K562 (cell line): ENCODE results near the gene OPCML. TPM values are rescaled to one million over a fixed set of nuclear protein-coding genes. Genes with fewer than 3 reads are reported as not detected.

Source experiments
- ATAC-seq: fragments of 200-7000 bp; cut with Tn5 transposase; 3 replicates; pipeline ENCODE4 v1.9.1; 2020; ENCODE audit warnings: moderate library complexity
- BruUV-seq: library from RNA; stranded (reverse); fragments of 400-500 nt; replicated peaks from 2 replicates; lab custom pipeline; 2021; lab: Mats Ljungman, UMichigan
- CTCF ChIA-PET: fragments of 300-600 bp; formaldehyde crosslinking; extraction: SDS; loops from one replicate; lab custom pipeline; 2021; ENCODE audit warnings: low intra/inter-chr PET ratio; lab: Yijun Ruan, JAX
- POLR2A ChIA-PET: fragments of 300-600, 350-650 bp; sonication (Branson Sonifier 250); formaldehyde crosslinking; extraction: SDS; loops from one replicate; lab custom pipeline; 2021; ENCODE audit warnings: antibody characterized with exemption, inconsistent platforms; lab: Yijun Ruan, JAX
- DNase-seq, 4 experiments: peaks; one replicate each; pipeline versions ENCODE4 v3.0.0 to v3.0.0-alpha.2; 2011 to 2018; ENCODE audit warnings: low spot score in 3 of 4, mixed read lengths in 3 of 4; ENCODE audit errors: extremely low read depth in 1 of 4
- FAIRE-seq: peaks from 2 replicates; lab custom pipeline; 2011; peaks lifted over from hg19 to GRCh38; lab: Jason Lieb, UNC
- H2AFZ ChIP-seq: 2 replicates; pipeline ENCODE4 v1.6.0; 2011; ENCODE audit warnings: low read depth, low read length, control low read depth, inconsistent platforms
- H3K27ac ChIP-seq: fragments of 200-600 bp; 3 replicates; pipeline ENCODE4 v1.8.0; 2011; ENCODE audit warnings: low read depth, mild to moderate bottlenecking, control low read depth, inconsistent platforms, low read length, moderate library complexity, mixed read lengths; ENCODE audit errors: extremely low read depth
- H3K27me3 ChIP-seq, 2 experiments: fragments of 300-600 bp in 1 of 2; 2 replicates in 1 of 2; 3 replicates in 1 of 2; pipeline versions ENCODE4 v1.6.0 to v1.8.0; 2011; ENCODE audit warnings: inconsistent platforms in 2 of 2, low read length in 2 of 2, mild to moderate bottlenecking in 1 of 2, mixed read lengths in 1 of 2, moderate library complexity in 1 of 2; ENCODE audit not compliant: control insufficient read depth in 2 of 2, insufficient read depth in 2 of 2
- H3K36me3 ChIP-seq: fragments of 300-600 bp; 3 replicates; pipeline ENCODE4 v1.8.0; 2011; ENCODE audit warnings: mild to moderate bottlenecking, low read length, inconsistent platforms; ENCODE audit not compliant: control insufficient read depth, insufficient read depth
- H3K4me1 ChIP-seq, 2 experiments: fragments of 200-600 bp in 1 of 2; replicated peaks in 1 of 2; 2 replicates in 1 of 2; 3 replicates in 1 of 2; pipeline versions ENCODE4 v1.5.1 to v1.8.0; 2011; ENCODE audit warnings: inconsistent platforms in 2 of 2, low read length in 2 of 2, mild to moderate bottlenecking in 1 of 2, mixed read lengths in 1 of 2, moderate library complexity in 1 of 2; ENCODE audit not compliant: control insufficient read depth in 2 of 2, insufficient read depth in 2 of 2
- H3K4me2 ChIP-seq: 2 replicates; pipeline ENCODE4 v1.6.1; 2011; ENCODE audit warnings: low read length, control low read depth, inconsistent platforms, mixed read lengths; ENCODE audit not compliant: insufficient read depth
- H3K4me3 ChIP-seq: fragments of 200-600 bp; sonication (generic), shearing (Covaris generic); 2 replicates; pipeline ENCODE4 v1.5.1; 2016; ENCODE audit warnings: control low read depth, inconsistent platforms
- H3K79me2 ChIP-seq: fragments of 200-600 bp; 3 replicates; pipeline ENCODE4 v1.8.0; 2011; ENCODE audit warnings: low read length, inconsistent platforms; ENCODE audit not compliant: control insufficient read depth, insufficient read depth
- H3K9ac ChIP-seq, 2 experiments: 2 replicates each; pipeline versions ENCODE4 v1.6.0 to v1.6.1; 2011; ENCODE audit warnings: low read depth in 2 of 2, low read length in 2 of 2, control low read depth in 1 of 2, inconsistent platforms in 1 of 2, mild to moderate bottlenecking in 1 of 2, mixed read lengths in 1 of 2; ENCODE audit not compliant: insufficient read depth in 1 of 2
- H3K9me1 ChIP-seq: one replicate; pipeline ENCODE4 v1.6.0; 2011; ENCODE audit warnings: inconsistent platforms, mild to moderate bottlenecking, low read length, moderate library complexity; ENCODE audit not compliant: control insufficient read depth, insufficient read depth
- H3K9me3 ChIP-seq: replicated peaks from 2 replicates; pipeline ENCODE4 v1.5.1; 2011; ENCODE audit warnings: low read depth, low read length, inconsistent platforms; ENCODE audit not compliant: control insufficient read depth, insufficient read depth
- H4K20me1 ChIP-seq: replicated peaks from 2 replicates; pipeline ENCODE4 v1.6.1; 2011; ENCODE audit warnings: low read length, inconsistent platforms, mixed read lengths; ENCODE audit not compliant: control insufficient read depth, insufficient read depth
- CAMTA2 ChIP-seq: fragments of 250-450 bp; sonication (Bioruptor Pico); conservative IDR thresholded peaks from 2 replicates; pipeline ENCODE4 v1.5.1; 2022
- ETV1 ChIP-seq: fragments of 450-650 bp; conservative IDR thresholded peaks from 2 replicates; pipeline ENCODE4 v1.6.1; 2016; ENCODE audit warnings: missing genetic modification characterization, control low read depth, low read depth, missing compliant biosample characterization
- HES1 ChIP-seq: fragments of 450-650 bp; IDR thresholded peaks from 2 replicates; pipeline ENCODE4 v1.6.1; 2016; ENCODE audit warnings: low read depth, mild to moderate bottlenecking, moderate library complexity
- HNRNPL ChIP-seq: fragments of 200-400 bp; formaldehyde crosslinking; IDR thresholded peaks from 2 replicates; pipeline ENCODE4 v1.6.1; 2017; ENCODE audit warnings: low read depth, mild to moderate bottlenecking, low read length
- NFE2L1 ChIP-seq: fragments of 450-650 bp; IDR thresholded peaks from 2 replicates; pipeline ENCODE4 v1.6.1; 2016; ENCODE audit warnings: missing genetic modification characterization, low read depth, mild to moderate bottlenecking, missing compliant biosample characterization, moderate library complexity, borderline replicate concordance
- PCBP2 ChIP-seq: fragments of 200-400 bp; formaldehyde crosslinking; IDR thresholded peaks from 2 replicates; pipeline ENCODE4 v1.6.1; 2018; ENCODE audit warnings: low read length, low read depth, mild to moderate bottlenecking, moderate library complexity; ENCODE audit not compliant: poor library complexity, severe bottlenecking
- PHF20 ChIP-seq: fragments of 450-650 bp; IDR thresholded peaks from 2 replicates; pipeline ENCODE4 v1.6.1; 2018; ENCODE audit not compliant: partially characterized antibody
- SMC3 ChIP-seq: conservative IDR thresholded peaks from 2 replicates; pipeline ENCODE4 v1.6.1; 2011; ENCODE audit warnings: low read depth, low read length, improper control_type of control experiment; ENCODE audit not compliant: insufficient read depth
- SRSF7 ChIP-seq: fragments of 200-400 bp; formaldehyde crosslinking; optimal IDR thresholded peaks from 2 replicates; pipeline ENCODE3; 2017; ENCODE audit warnings: mild to moderate bottlenecking, low read depth, low read length
- TCF7 ChIP-seq: sonication (generic); IDR thresholded peaks from 2 replicates; pipeline ENCODE4 v1.6.1; 2016; ENCODE audit warnings: antibody characterized with exemption, borderline replicate concordance
- U2AF1 ChIP-seq: fragments of 200-400 bp; formaldehyde crosslinking; optimal IDR thresholded peaks from 2 replicates; pipeline ENCODE3; 2017; ENCODE audit warnings: mild to moderate bottlenecking, low read depth, low read length, moderate library complexity
- ZNF449 ChIP-seq: fragments of 250-450 bp; sonication (Bioruptor Pico); IDR thresholded peaks from 2 replicates; pipeline ENCODE4 v1.8.0; 2022; ENCODE audit warnings: moderate library complexity, mild to moderate bottlenecking, inconsistent platforms
- ZNF785 ChIP-seq: fragments of 250-450 bp; sonication (Bioruptor Pico); IDR thresholded peaks from 2 replicates; pipeline ENCODE4 v1.4.0; 2020; ENCODE audit warnings: mild to moderate bottlenecking
- WGBS: fragments of 100-300 bp; shearing (Covaris generic); methylation state at CpG from one replicate; pipeline ENCODE4 v1.1.6; 2016; ENCODE audit warnings: low coverage, mixed read lengths; ENCODE audit not compliant: insufficient coverage; ENCODE audit errors: missing lambda C conversion rate; 5-methylcytosine and 5-hydroxymethylcytosine counted together
- in situ Hi-C: fragments of 300-500 bp; cut with MboI; formaldehyde crosslinking; loops from 4 replicates; pipeline ENCODE4 v1.15.0; 2018; ENCODE audit warnings: inconsistent platforms, mixed read lengths
- intact Hi-C: fragments of 100-400 bp; cut with micrococcal nuclease; formaldehyde crosslinking; loops from 2 replicates; pipeline ENCODE4 v1.14.2; 2022
- polyA plus RNA-seq, 8 experiments: library from polyadenylated mRNA; depleted of rRNA in 4 of 8; stranded (reverse) in 5 of 8; unstranded in 3 of 8; fragments of >200 nt; fragmentation: Nextera tagmentation in 2 of 8; fragmentation: Illumina TruSeq in 1 of 8; extraction: Ambion mirVana in 2 of 8; extraction: Trizol in 1 of 8; gene quantifications; 2 replicates each; pipeline versions ENCODE4 v1.2.1 to v1.2.3, GENCODE V29; 2011 to 2014; ENCODE audit warnings: inconsistent platforms in 1 of 8, missing spikeins in 1 of 8
- total RNA-seq, 7 experiments: library from RNA; depleted of rRNA in 6 of 7; stranded (reverse); fragments of >200 nt in 6 of 7; fragmentation: Illumina TruSeq in 2 of 7; extraction: Trizol in 2 of 7; gene quantifications; 2 replicates each; pipeline versions ENCODE4 v1.2.1 to v1.2.3, GENCODE V29; 2011 to 2021; ENCODE audit warnings: low replicate concordance in 1 of 7
- TF ChIP-seq, protein P1 (sequence below), 2 experiments: IDR thresholded peaks; 2 replicates each; pipeline ENCODE4 v1.6.1; 2011; ENCODE audit warnings: borderline replicate concordance in 1 of 2, control low read depth in 1 of 2, low read depth in 1 of 2, low read length in 1 of 2, mild to moderate bottlenecking in 1 of 2, mixed read lengths in 1 of 2, moderate library complexity in 1 of 2; ENCODE audit not compliant: insufficient read depth in 1 of 2, insufficient read length in 1 of 2, poor library complexity in 1 of 2, severe bottlenecking in 1 of 2; ENCODE audit errors: extremely low read depth in 1 of 2
- TF ChIP-seq, protein P2 (sequence below), 2 experiments: fragments of 250-450 bp in 1 of 2; fragments of 450-650 bp in 1 of 2; sonication (Bioruptor Pico) in 1 of 2; IDR thresholded peaks; 2 replicates each; pipeline versions ENCODE4 v1.6.1 to v1.8.0; 2016 to 2021; ENCODE audit warnings: mild to moderate bottlenecking in 2 of 2, moderate library complexity in 2 of 2, missing compliant biosample characterization in 1 of 2, missing genetic modification characterization in 1 of 2

Gene OPCML
- total and polyA plus RNA-seq, 9 of the 15 experiments (the other 6 are each of a cell fraction or from before 2014, with no cell fraction given): not detected

- CTCF ChIA-PET: interaction anchor here (0.5 kb wide), 1 partner anchor 32 kb away, joined by 3 read pairs; no protein-coding TSS in a partner anchor
- H3K9me3 ChIP-seq: no peaks in the 10 kb centered on the region
- under 1% methylated on average over 15 of the region's 15 CpGs for WGBS
Observed at GRCh38 chr11:132655187-132655855, 877.0 kb downstream of the OPCML start.

More at GRCh38 chr11:132655187-132655855, 877.0 kb downstream of the OPCML start:
- no peak for TF ChIP-seq ETV1 (tag)
- no peak for TF ChIP-seq HNRNPL
- no peak for TF ChIP-seq TCF7
- no peak for TF ChIP-seq ZNF785 (CRISPR knock-in tag)
- TF ChIP-seq PHF20: no peak
- no peak for TF ChIP-seq SRSF7
- TF ChIP-seq U2AF1: no peak
- TF ChIP-seq PCBP2: no peak
- no peak for TF ChIP-seq SMC3
- TF ChIP-seq, protein P1, sequence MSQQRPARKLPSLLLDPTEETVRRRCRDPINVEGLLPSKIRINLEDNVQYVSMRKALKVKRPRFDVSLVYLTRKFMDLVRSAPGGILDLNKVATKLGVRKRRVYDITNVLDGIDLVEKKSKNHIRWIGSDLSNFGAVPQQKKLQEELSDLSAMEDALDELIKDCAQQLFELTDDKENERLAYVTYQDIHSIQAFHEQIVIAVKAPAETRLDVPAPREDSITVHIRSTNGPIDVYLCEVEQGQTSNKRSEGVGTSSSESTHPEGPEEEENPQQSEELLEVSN (IDR thresholded peaks at IDR 0.05; ENCODE audit: borderline replicate concordance in 1 of 2, extremely low read depth in 1 of 2, insufficient read depth in 1 of 2, insufficient read length in 1 of 2, low read depth in 1 of 2, low read length in 1 of 2, poor library complexity in 1 of 2, severe bottlenecking in 1 of 2): no peak
- no peak for TF ChIP-seq NFE2L1 (tag)
- TF ChIP-seq CAMTA2 (CRISPR knock-in tag): no peak
- TF ChIP-seq, protein P2, sequence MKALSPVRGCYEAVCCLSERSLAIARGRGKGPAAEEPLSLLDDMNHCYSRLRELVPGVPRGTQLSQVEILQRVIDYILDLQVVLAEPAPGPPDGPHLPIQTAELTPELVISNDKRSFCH (CRISPR knock-in tag; IDR thresholded peaks at IDR 0.05): no peak
- TF ChIP-seq, protein P2 (tag; IDR thresholded peaks at IDR 0.05): no peak
- no peak for TF ChIP-seq HES1
- TF ChIP-seq ZNF449: no peak
- FAIRE-seq (no peak), DNase-seq (no peak), ATAC-seq (no peak)
- H3K27me3 ChIP-seq: no peaks in the 10 kb centered on the region
- intact Hi-C loops: no loop called here
- H3K9ac ChIP-seq: no peak overlapping the region
- H3K4me3 ChIP-seq: no peak overlapping the region
- H3K9me1 ChIP-seq: no peaks in the 10 kb centered on the region
- H3K27ac ChIP-seq: no peak overlapping the region
- H3K4me2 ChIP-seq: no peak overlapping the region
- H2AFZ ChIP-seq: no peak overlapping the region
- H4K20me1 ChIP-seq: no peaks in the 10 kb centered on the region
- no TSS peak for BruUV-seq
- H3K4me1 ChIP-seq: no peaks in the 10 kb centered on the region
- no peaks in the 10 kb centered on the region for H3K36me3 ChIP-seq
- in situ Hi-C loops: no loop called here
- POLR2A ChIA-PET: no interaction called here
- H3K79me2 ChIP-seq: no peaks in the 10 kb centered on the region
